ENCODE results near the gene CLIP2. TPM values are rescaled to one million over a fixed set of nuclear protein-coding genes. Genes with fewer than 3 reads are reported as not detected.

CLIP2 gene
- total RNA-seq, 1 donor, result 55.7 TPM

- H3K4me3 ChIP-seq (ENCODE audit: low read depth, low read length), result peak overlapping the region; percentile 72
- no peak for DNase-seq (ENCODE audit: low read depth)
- TF ChIP-seq CTCF (IDR thresholded peaks at IDR 0.05; ENCODE audit: insufficient read depth, low read depth, low read length), result no peak
Observed at GRCh38 chr7:74454021-74454924, 165.1 kb downstream of the CLIP2 start.

- TF ChIP-seq CTCF (IDR thresholded peaks at IDR 0.05; ENCODE audit: insufficient read depth, low read depth, low read length), result no peak
Observed at GRCh38 chr7:74454925-74455288, 165.7 kb downstream of the CLIP2 start.

GRCh38 chr7:74455291-74455804 is 166.1 kb downstream of the CLIP2 start:
- H3K4me3 ChIP-seq (ENCODE audit: low read depth, low read length), result peak overlapping the region; percentile 72
- no peak for DNase-seq (ENCODE audit: low read depth)
- TF ChIP-seq CTCF (IDR thresholded peaks at IDR 0.05; ENCODE audit: insufficient read depth, low read depth, low read length), result no peak

More at GRCh38 chr7:74454925-74455288, 165.7 kb downstream of the CLIP2 start:
- H3K4me3 ChIP-seq (ENCODE audit: low read depth, low read length), result peak overlapping the region; percentile 72
- no peak for DNase-seq (ENCODE audit: low read depth)

Other genes with a start within 250 kb of the CLIP2 start
- gene LIMK1, start 205.6 kb upstream of the CLIP2 start, total RNA-seq, result 44.9 and 50.6 TPM in 2 replicates
- gene EIF4H, start 115.1 kb upstream of the CLIP2 start, total RNA-seq, result 248 and 293 TPM in 2 replicates
- gene LAT2, start 79.4 kb upstream of the CLIP2 start, total RNA-seq, result 0.32 and 1.3 TPM in 2 replicates
- 18.4 and 22.0 TPM in 2 replicates for gene RFC2, start 35.0 kb upstream of the CLIP2 start, total RNA-seq
- gene GTF2IRD1, start 164.5 kb downstream of the CLIP2 start, total RNA-seq, result 13.4 and 17.1 TPM in 2 replicates